ENCODE data around the gene UIMC1.

GRCh38 chr5:176863041-176863764, 143.4 kb downstream of the UIMC1 start:
- TF ChIP-seq, protein P1, sequence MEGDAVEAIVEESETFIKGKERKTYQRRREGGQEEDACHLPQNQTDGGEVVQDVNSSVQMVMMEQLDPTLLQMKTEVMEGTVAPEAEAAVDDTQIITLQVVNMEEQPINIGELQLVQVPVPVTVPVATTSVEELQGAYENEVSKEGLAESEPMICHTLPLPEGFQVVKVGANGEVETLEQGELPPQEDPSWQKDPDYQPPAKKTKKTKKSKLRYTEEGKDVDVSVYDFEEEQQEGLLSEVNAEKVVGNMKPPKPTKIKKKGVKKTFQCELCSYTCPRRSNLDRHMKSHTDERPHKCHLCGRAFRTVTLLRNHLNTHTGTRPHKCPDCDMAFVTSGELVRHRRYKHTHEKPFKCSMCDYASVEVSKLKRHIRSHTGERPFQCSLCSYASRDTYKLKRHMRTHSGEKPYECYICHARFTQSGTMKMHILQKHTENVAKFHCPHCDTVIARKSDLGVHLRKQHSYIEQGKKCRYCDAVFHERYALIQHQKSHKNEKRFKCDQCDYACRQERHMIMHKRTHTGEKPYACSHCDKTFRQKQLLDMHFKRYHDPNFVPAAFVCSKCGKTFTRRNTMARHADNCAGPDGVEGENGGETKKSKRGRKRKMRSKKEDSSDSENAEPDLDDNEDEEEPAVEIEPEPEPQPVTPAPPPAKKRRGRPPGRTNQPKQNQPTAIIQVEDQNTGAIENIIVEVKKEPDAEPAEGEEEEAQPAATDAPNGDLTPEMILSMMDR (IDR thresholded peaks at IDR 0.05): no peak
- TF ChIP-seq POLR2A (IDR thresholded peaks at IDR 0.05): no peak

Measured in thyroid gland (tissue), 4 donors.